GM12801 (cell line): ENCODE measurements around the gene ASCL5.

Experiments used
- TF ChIP-seq, protein P1 (sequence below): IDR thresholded peaks from one replicate; pipeline ENCODE4 v1.5.1; 2011; ENCODE audit warnings: control low read depth; ENCODE audit not compliant: insufficient read length; ENCODE audit errors: extremely low read depth

ASCL5 gene

DNA sequence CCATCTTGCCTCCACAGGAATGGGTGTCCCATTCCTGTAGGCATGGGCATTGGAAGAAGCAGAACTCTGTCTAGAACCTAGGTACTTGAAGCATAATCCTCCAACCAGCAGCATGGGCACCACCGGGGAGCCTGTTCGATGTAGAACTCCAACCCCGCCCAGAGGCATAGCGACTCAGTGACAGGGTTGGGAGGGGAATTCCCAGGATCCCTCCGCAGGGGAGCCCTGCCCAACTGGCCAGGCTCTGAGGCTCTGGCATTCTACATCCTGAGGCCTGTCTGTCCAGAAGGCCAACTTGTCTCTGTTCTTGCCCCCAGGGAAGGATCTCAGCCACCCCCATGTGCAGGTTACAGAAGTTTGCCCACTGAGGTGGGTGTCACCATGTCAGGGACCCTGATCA lies 53.0 kb downstream of the ASCL5 start:
- TF ChIP-seq, protein P1, sequence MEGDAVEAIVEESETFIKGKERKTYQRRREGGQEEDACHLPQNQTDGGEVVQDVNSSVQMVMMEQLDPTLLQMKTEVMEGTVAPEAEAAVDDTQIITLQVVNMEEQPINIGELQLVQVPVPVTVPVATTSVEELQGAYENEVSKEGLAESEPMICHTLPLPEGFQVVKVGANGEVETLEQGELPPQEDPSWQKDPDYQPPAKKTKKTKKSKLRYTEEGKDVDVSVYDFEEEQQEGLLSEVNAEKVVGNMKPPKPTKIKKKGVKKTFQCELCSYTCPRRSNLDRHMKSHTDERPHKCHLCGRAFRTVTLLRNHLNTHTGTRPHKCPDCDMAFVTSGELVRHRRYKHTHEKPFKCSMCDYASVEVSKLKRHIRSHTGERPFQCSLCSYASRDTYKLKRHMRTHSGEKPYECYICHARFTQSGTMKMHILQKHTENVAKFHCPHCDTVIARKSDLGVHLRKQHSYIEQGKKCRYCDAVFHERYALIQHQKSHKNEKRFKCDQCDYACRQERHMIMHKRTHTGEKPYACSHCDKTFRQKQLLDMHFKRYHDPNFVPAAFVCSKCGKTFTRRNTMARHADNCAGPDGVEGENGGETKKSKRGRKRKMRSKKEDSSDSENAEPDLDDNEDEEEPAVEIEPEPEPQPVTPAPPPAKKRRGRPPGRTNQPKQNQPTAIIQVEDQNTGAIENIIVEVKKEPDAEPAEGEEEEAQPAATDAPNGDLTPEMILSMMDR, result no peak

DNA sequence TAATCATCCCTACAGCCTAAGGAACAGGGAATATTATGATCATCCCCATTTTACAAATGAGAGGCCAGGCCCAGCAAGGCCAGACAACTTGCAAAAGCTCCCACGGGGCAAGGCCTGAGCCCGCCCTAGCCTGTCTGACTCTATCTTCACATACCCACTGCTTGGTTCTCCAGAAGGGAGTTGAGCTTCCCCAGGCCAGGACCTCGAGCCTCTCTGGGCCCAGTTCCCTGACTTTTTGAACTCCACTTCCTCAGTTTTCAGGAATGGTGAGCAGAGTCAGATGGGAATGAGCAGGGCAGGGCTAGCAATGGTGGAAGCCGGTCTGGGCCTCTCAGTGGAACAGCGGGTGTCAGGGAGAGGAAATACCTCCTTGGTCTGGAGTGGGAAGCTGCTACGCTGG lies 54.1 kb downstream of the ASCL5 start:
- TF ChIP-seq, protein P1, result no peak

DNA sequence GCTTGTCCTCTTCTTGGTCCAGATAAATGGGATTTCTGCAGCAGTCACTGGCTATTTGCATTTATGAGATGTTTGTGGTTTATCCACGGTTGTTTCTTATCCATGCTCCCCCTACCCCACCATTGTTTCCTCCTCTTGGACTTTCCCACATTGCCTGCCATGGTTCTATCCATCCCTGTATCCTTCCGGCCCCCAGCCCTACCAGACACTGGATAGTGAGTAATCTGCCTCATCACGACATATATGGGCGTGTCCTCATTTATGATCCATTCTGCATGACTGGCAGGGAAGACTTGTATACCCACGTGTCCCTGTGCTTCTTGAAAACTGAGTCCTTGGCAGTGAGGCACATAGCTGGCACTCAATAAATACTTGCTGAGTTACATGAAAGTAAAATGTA lies 54.8 kb downstream of the ASCL5 start:
- TF ChIP-seq, protein P1, result no peak

DNA sequence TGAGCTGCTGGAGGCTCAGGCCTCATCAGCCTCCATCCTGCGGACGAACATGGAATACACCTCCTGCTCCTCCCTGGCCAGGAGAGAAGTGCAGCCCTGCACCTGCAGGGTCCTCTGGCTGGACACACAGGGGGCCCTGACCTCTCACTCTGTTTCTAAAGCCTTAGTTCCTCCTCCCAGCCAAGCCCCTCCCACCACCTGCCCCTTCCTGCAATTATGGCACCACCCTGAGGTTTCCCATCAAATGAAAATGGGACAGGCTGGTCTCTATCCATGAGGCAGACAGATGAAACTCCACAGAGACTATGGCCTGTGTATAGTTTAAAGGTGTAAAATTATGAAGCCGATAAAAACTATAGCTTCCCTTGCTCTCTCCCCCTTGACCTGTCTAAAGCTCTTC lies 57.3 kb downstream of the ASCL5 start:
- TF ChIP-seq, protein P1, result no peak

DNA sequence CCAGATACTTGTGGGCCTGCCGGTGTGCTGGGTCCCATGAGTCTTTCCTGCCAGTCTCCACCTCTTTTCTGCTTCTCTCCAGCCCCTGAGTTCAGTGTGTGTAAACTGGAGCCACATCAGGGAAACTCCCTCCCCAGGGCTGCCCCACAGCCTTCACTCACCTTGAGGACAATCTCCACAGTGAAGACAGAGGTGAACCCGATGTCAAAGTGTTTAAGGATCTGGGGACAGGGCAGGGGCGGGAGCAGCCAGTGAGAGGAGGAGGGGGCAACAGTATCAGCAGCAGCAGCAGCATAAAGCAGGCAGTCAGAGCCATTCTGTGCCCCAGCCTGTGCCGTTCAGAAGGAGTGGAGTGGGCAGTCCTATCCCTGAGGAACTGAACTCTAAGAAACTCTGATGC lies 58.0 kb downstream of the ASCL5 start:
- TF ChIP-seq, protein P1, result no peak

DNA sequence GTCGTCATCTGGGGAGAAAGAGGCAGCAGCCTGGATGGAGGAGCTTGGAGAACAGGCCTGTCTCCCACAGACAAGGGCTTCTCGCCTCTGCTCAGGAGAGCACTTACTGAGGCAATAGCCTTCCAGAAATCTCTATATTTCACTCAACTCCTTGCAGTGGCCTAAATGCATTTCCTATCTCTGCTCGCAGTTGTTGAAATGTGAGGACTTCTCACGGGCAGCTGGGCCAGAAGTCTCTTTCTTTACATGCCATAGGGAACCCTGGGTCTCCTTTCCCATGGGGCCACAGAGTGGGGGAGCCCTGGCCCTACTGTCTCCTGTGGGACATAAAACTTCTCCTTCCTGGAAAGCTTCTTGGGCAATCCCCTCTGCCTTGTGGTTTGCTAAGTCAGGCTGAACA lies 60.0 kb downstream of the ASCL5 start:
- TF ChIP-seq, protein P1, result no peak

DNA sequence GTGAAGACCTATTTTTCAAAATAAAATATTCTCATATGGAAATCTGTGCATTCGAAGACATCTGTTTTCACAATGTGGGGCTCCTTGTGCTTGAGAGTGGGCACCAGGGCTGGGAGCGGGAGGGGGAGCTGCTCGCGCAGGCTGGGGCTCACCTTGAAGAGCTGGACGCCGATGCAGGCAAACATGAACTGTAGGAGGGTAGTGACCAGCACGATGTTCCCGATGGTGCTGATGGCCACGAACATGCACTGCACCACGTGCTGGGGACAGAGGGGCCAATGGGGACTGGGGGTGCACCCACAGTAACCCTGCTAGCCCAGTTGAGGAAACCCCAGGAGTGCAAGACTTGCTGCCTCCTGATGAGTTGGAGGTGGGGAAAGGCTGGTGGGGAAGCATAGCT lies 61.3 kb downstream of the ASCL5 start:
- TF ChIP-seq, protein P1, result no peak

DNA sequence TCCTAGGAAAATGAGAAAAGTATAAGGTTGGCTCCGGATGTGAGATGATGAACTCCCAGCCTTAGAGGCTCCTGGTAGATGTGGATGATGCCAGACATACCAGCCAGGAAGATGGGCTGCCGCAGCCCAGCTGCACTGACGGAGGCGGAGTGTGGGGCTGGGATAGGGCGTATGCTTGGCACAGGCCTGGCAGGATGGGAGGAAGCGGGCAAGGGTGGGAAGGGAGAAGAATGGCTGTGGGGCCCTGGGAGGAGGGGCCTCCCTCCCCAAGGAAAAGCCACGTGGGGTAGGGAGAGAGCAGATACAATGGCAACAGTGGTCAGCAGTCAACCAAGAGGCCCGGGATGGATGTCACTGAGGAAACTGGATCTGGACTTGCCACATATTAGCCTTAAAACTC lies 62.2 kb downstream of the ASCL5 start:
- TF ChIP-seq, protein P1, result no peak
